HS-5 (cell line): ENCODE measurements around the gene UBALD2.
"Not testable (repeated sequence)": the region's sequence is repeated elsewhere in the genome, so short reads cannot be mapped to it uniquely, and the experiment has no call there.

Experiments
- DNase-seq: peaks from one replicate; pipeline ENCODE4 v3.0.0-alpha.2; 2012; ENCODE audit warnings: low read depth

The UBALD2 gene

GRCh38 chr17:76246080-76247066 lies 18.8 kb upstream of the UBALD2 start:
- no peak for DNase-seq

- DNase-seq, result no peak
Measured at GRCh38 chr17:76247304-76247703, 17.8 kb upstream of the UBALD2 start.

- DNase-seq, result no peak
Measured at GRCh38 chr17:76248013-76248782, 16.9 kb upstream of the UBALD2 start.

GRCh38 chr17:76250141-76250540 lies 15.0 kb upstream of the UBALD2 start:
- DNase-seq, result no peak

- DNase-seq, result no peak
Measured at GRCh38 chr17:76251478-76252039, 13.6 kb upstream of the UBALD2 start.

GRCh38 chr17:76252040-76252954 lies 12.9 kb upstream of the UBALD2 start:
- peak; percentile 56 for DNase-seq

GRCh38 chr17:76252967-76253766 lies 12.0 kb upstream of the UBALD2 start:
- DNase-seq, result not testable (repeated sequence)

GRCh38 chr17:76253841-76254240 lies 11.3 kb upstream of the UBALD2 start:
- no peak for DNase-seq

- no peak for DNase-seq
Measured at GRCh38 chr17:76254275-76254674, 10.9 kb upstream of the UBALD2 start.

- DNase-seq, result no peak
Measured at GRCh38 chr17:76255801-76256429, 9.2 kb upstream of the UBALD2 start.

GRCh38 chr17:76256430-76257050 lies 8.6 kb upstream of the UBALD2 start:
- not testable (repeated sequence) for DNase-seq

GRCh38 chr17:76260220-76260619 lies 4.9 kb upstream of the UBALD2 start:
- DNase-seq, result no peak

GRCh38 chr17:76260669-76261068 lies 4.5 kb upstream of the UBALD2 start:
- no peak for DNase-seq

- DNase-seq, result no peak
Measured at GRCh38 chr17:76261421-76262215, 3.5 kb upstream of the UBALD2 start.

GRCh38 chr17:76262732-76263344 lies 2.3 kb upstream of the UBALD2 start:
- no peak for DNase-seq

GRCh38 chr17:76263896-76264295 lies 1.3 kb upstream of the UBALD2 start:
- DNase-seq, result no peak

GRCh38 chr17:76264425-76264754 lies 758 bp upstream of the UBALD2 start:
- no peak for DNase-seq

- DNase-seq, result no peak
Measured at GRCh38 chr17:76265624-76266243, 586 bp downstream of the UBALD2 start.
